ENCODE results near the gene PNMT.

Gene PNMT

DNA sequence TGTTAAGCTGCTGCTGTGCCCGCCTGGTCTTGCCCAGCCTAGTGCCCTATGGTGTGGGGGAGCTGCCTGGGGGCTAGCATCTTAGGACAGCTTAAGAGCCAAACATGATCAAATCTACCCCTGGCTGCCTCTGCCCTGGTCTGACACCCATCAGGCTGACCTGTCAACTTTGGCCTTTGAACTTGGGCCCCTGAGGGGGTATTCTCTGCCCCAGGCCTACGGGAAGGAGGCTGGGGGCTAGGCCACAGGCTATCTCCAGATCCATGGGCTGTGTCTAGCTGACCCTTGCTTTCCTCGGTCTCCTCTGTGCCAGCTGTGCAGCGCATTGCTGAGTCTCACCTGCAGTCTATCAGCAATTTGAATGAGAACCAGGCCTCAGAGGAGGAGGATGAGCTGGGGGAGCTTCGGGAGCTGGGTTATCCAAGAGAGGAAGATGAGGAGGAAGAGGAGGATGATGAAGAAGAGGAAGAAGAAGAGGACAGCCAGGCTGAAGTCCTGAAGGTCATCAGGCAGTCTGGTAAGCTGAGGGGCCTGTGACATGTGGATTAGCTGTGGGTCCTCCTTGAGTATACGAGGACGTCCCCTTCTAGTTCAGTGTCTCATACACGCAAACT is 34.6 kb upstream of the PNMT start:
- no peak for DNase-seq (ENCODE audit: low read depth)
- TF ChIP-seq, protein P1, sequence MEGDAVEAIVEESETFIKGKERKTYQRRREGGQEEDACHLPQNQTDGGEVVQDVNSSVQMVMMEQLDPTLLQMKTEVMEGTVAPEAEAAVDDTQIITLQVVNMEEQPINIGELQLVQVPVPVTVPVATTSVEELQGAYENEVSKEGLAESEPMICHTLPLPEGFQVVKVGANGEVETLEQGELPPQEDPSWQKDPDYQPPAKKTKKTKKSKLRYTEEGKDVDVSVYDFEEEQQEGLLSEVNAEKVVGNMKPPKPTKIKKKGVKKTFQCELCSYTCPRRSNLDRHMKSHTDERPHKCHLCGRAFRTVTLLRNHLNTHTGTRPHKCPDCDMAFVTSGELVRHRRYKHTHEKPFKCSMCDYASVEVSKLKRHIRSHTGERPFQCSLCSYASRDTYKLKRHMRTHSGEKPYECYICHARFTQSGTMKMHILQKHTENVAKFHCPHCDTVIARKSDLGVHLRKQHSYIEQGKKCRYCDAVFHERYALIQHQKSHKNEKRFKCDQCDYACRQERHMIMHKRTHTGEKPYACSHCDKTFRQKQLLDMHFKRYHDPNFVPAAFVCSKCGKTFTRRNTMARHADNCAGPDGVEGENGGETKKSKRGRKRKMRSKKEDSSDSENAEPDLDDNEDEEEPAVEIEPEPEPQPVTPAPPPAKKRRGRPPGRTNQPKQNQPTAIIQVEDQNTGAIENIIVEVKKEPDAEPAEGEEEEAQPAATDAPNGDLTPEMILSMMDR (IDR thresholded peaks at IDR 0.05; ENCODE audit: low read depth, low read length, missing control alignments), result no peak
- H3K4me3 ChIP-seq (ENCODE audit: low read depth, low read length), result no peak overlapping the region
- in situ Hi-C loops (cut with HindIII; ENCODE audit: low sequenced_read_pairs), result no loop called here

DNA sequence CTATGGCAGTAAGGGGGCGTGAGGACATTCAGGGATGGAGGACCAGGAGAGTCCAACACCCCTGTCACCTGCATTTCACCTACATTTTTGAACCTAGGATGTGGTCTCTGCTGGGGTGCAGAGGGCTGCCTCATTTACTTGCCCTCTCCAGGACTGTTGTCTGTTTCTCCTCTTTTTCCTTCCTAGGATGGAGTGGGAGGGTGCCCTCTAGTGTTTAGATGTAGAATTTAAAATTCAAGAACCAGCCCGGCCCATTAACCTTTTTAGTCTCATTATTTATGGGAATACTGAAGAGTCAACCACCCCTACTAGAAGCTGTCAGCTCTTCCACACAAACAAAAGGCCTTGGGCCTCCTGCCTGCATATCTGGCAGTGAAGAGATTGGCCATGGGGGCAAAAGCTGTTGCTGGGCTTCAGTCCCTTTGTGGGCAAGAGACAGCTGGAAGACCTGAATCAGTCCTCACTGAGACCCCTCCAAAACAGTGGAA is 33.8 kb upstream of the PNMT start:
- DNase-seq (ENCODE audit: low read depth), result peak; percentile 28
- in situ Hi-C loops (cut with HindIII; ENCODE audit: low sequenced_read_pairs), result no loop called here
- TF ChIP-seq, protein P1 (IDR thresholded peaks at IDR 0.05; ENCODE audit: low read depth, low read length, missing control alignments), result peak; percentile 77

DNA sequence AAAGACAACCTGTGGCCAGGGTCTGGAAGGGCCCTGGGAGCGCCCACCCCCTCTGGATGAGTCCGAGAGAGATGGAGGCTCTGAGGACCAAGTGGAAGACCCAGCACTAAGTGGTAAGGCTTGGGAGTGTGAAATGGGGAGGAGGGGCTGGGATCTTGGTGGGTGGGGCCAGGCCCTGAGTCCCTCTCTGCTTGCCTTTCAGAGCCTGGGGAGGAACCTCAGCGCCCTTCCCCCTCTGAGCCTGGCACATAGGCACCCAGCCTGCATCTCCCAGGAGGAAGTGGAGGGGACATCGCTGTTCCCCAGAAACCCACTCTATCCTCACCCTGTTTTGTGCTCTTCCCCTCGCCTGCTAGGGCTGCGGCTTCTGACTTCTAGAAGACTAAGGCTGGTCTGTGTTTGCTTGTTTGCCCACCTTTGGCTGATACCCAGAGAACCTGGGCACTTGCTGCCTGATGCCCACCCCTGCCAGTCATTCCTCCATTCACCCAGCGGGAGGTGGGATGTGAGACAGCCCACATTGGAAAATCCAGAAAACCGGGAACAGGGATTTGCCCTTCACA is 32.6 kb upstream of the PNMT start:
- no peak for DNase-seq (ENCODE audit: low read depth)
- TF ChIP-seq, protein P1 (IDR thresholded peaks at IDR 0.05; ENCODE audit: low read depth, low read length, missing control alignments), result no peak
- in situ Hi-C loops (cut with HindIII; ENCODE audit: low sequenced_read_pairs), result no loop called here
- no peak overlapping the region for H3K4me3 ChIP-seq (ENCODE audit: low read depth, low read length)

More for the DNA sequence above, 33.8 kb upstream of the PNMT start:
- no peak overlapping the region for H3K4me3 ChIP-seq (ENCODE audit: low read depth, low read length)

DNA sequence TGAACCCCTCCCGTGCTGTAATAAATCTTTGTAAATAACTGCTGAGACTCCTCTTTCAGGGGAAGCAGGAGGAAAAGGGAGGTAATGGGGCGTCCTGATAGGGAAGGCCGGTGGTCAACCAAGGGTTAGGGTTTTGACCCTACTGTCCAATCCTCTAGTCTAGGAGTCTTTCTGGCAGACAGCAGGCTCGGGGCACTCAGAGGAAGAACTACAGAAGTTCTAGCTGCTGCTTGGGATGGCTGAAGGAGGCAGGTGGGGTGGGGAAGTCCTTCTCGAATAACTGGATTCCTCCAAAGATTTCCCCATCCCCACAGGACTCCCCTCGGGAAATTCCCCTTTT is 31.7 kb upstream of the PNMT start:
- in situ Hi-C loops (cut with HindIII; ENCODE audit: low sequenced_read_pairs), result no loop called here
- no peak for DNase-seq (ENCODE audit: low read depth)
- H3K4me3 ChIP-seq (ENCODE audit: low read depth, low read length), result peak overlapping the region; percentile 93
- TF ChIP-seq, protein P1 (IDR thresholded peaks at IDR 0.05; ENCODE audit: low read depth, low read length, missing control alignments), result no peak

DNA sequence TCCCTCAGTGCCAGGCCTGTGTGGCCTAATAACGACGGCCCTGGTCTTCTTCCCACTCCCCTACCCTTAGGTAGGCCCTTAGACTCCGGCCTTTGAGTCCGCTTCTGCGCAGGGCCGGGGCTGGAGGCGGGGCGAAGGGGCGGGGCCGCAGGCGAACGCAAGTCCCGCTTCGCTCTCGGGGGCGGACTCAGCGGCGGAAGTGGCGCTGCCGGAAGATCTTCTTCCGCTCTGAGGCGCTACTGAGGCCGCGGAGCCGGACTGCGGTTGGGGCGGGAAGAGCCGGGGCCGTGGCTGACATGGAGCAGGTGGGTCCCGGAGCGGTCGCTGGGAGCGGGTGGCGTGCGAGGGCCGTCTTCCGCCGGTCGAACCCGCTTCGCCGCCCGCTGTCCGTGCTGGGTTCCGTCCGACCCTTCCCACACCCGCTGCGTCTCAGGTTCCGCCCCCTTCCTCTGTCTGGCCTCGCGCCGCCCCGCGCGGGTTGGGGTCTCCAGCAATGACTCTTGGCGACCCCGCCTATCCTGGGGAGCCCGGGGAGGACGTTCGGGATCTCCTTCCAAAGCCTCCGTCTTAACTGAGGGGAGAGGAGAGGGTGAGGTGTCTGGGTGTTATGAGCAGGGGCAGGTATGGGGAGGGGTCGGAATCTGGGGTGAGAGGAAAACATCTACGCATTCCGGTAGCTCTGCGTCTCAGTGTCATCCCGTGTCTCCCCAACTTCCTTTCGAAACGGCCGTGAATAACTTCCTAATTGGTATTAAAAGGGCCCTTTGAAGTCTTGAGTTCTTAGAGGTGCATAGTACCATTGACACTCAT is 31.1 kb upstream of the PNMT start, which contains the start of gene STARD3:
STARD3 (plus strand) TSS at position 218 of the 810 bp plus-strand sequence. CDS start 16,388 bp downstream, outside the sequence.
- DNase-seq (ENCODE audit: low read depth), result peak; percentile 47
- TF ChIP-seq, protein P1 (IDR thresholded peaks at IDR 0.05; ENCODE audit: low read depth, low read length, missing control alignments), result no peak
- in situ Hi-C loops (cut with HindIII; ENCODE audit: low sequenced_read_pairs), result no loop called here
- H3K4me3 ChIP-seq (ENCODE audit: low read depth, low read length), result peak within 1 kb of the TSS; percentile 93

DNA sequence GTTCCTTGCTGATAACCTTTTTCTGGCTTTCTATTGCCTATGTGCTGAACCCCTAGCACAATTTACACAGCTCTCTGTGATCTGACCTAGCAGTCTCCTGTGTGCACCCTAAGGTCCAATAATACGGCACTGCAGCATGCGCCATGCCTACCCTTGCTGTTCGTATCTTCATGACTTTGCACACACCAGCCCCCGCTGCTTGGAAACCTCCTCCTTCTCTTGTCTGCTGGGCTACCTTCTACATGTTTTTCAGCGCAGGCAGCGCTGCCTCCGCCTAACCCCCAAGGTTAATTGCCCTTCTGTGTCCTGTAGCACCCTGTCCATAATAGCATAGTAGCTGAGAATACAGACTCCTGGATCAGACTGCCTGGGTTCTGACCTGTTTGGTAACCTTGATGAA is 29.9 kb upstream of the PNMT start:
- in situ Hi-C loops (cut with HindIII; ENCODE audit: low sequenced_read_pairs), result no loop called here

More for the DNA sequence above, 29.9 kb upstream of the PNMT start:
- DNase-seq (ENCODE audit: low read depth), result no peak
- H3K4me3 ChIP-seq (ENCODE audit: low read depth, low read length), result peak overlapping the region; percentile 93
- TF ChIP-seq, protein P1 (IDR thresholded peaks at IDR 0.05; ENCODE audit: low read depth, low read length, missing control alignments), result no peak

Data from astrocyte of the cerebellum (primary cell).